CD4-positive, CD25-positive, alpha-beta regulatory T cell (primary cell): ENCODE data around the gene EIF1AX. TPM values are rescaled to one million over a fixed set of nuclear protein-coding genes. Genes with fewer than 3 reads are reported as not detected.

Experiments used
- ATAC-seq, 2 donors: fragments of 150-1000 bp; cut with Tn5 transposase; one replicate each; pipeline ENCODE4 v1.10.0; 2021; ENCODE audit warnings: low read depth in 2 of 2, moderate number of reproducible peaks in 2 of 2, moderate library complexity in 1 of 2
- DNase-seq, 3 donors: peaks; one replicate each; pipeline versions ENCODE4 v3.0.0 to v3.0.0-alpha.2; 2012 to 2022; ENCODE audit warnings: mixed read lengths in 1 of 3
- H3K27ac ChIP-seq: one replicate; pipeline ENCODE4 v1.7.0; 2013; ENCODE audit warnings: mild to moderate bottlenecking, low read length; ENCODE audit not compliant: insufficient read depth, poor library complexity, severe bottlenecking
- H3K27me3 ChIP-seq: one replicate; pipeline ENCODE4 v1.7.0; 2013; ENCODE audit warnings: low read length; ENCODE audit not compliant: control insufficient read depth, insufficient read depth
- H3K36me3 ChIP-seq: one replicate; pipeline ENCODE4 v1.7.0; 2013; ENCODE audit warnings: mild to moderate bottlenecking, low read length, moderate library complexity; ENCODE audit not compliant: control insufficient read depth, insufficient read depth
- H3K4me1 ChIP-seq: 2 replicates; pipeline ENCODE4 v1.7.0; 2013; ENCODE audit warnings: mild to moderate bottlenecking, low read length; ENCODE audit not compliant: insufficient read depth, control insufficient read depth, poor library complexity, severe bottlenecking
- H3K4me3 ChIP-seq: one replicate; pipeline ENCODE4 v1.7.0; 2013; ENCODE audit warnings: low read depth, mild to moderate bottlenecking, low read length, moderate library complexity
- H3K9me3 ChIP-seq, 2 experiments: 1 replicate in 1 of 2; 2 replicates in 1 of 2; pipeline ENCODE4 v1.7.0; 2013; ENCODE audit warnings: low read length in 2 of 2, mild to moderate bottlenecking in 1 of 2, moderate library complexity in 1 of 2; ENCODE audit not compliant: control insufficient read depth in 2 of 2
- H3K27ac Mint-ChIP-seq, 3 donors: one replicate each; pipeline ENCODE4 v1.8.0; 2020 to 2022; ENCODE audit warnings: mild to moderate bottlenecking in 3 of 3, mixed read lengths in 3 of 3, moderate library complexity in 2 of 3
- H3K27me3 Mint-ChIP-seq: one replicate; pipeline ENCODE4 v1.8.0; 2022; ENCODE audit warnings: mild to moderate bottlenecking, mixed read lengths
- H3K36me3 Mint-ChIP-seq: one replicate; pipeline ENCODE4 v1.8.0; 2020; ENCODE audit warnings: mixed read lengths
- H3K4me1 Mint-ChIP-seq, 4 donors: one replicate each; pipeline ENCODE4 v1.8.0; 2020 to 2022; ENCODE audit warnings: mixed read lengths in 4 of 4, mild to moderate bottlenecking in 1 of 4
- H3K4me3 Mint-ChIP-seq, 4 donors: one replicate each; pipeline ENCODE4 v1.8.0; 2020 to 2022; ENCODE audit warnings: mild to moderate bottlenecking in 4 of 4, mixed read lengths in 4 of 4, moderate library complexity in 3 of 4
- H3K9me3 Mint-ChIP-seq, 7 donors: one replicate each; pipeline ENCODE4 v1.8.0; 2020 to 2022; ENCODE audit warnings: mixed read lengths in 7 of 7, mild to moderate bottlenecking in 3 of 7, moderate library complexity in 2 of 7
- polyA plus RNA-seq, 4 donors: library from polyadenylated mRNA; unstranded; fragments of 300-500 nt; fragmentation: Illumina TruSeq; gene quantifications; one replicate each; pipeline ENCODE4 v1.2.3, GENCODE V29; 2021
- total RNA-seq: library from RNA; stranded (reverse); gene quantifications from one replicate; pipeline ENCODE4 v1.2.3, GENCODE V29; 2022

The EIF1AX gene
- total RNA-seq (59.8 TPM), polyA plus RNA-seq (10 to 100 TPM; 40.9 to 81.1 (median 77.1) TPM)

DNA sequence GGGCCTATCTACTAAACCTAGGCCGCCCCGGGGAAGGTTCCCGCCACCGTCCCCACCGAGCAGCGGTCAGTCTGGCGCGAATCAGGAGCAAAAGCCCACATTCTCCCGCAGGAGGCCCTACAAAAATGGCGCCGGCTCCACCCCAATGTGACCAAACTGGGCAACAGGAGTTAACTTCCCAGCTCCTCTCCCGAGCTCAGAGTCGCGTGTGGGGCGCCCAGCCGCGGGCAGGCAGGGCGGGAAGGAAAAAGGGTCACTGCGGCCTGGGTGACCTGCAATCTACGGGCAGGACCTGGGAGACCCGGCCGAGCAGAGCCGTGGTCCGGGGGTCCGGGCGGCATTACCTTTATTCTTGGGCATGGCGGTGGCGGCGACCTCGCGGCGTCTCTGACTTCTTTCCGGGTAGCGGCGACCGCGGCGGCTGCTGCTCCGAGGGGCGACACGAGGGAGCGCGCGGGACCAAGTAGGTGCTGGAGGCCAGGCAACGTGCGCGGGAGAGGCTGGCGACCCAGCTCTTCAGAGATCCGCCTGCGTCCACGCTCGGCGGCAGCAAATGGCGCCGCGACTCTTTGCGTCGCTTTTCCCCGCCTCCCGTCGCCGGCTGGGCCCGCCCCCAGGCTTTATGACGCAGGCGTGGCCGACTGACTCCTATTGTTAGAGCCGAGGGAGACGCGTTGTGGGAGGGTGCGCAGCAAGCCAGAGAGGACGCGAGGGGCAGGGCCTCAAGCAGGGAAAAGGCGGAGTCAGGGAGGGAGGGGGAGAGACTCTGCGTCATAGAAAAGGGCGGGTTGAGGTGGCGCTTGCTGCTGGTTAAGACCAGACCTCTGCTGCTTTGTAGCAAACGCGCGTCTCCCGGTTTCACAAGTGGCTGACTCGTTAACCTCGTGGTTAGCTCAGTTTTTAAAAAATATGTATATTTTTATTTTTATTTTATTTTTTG, at the start of gene EIF1AX:
EIF1AX (minus strand) TSS at position 558 of the 940 bp plus-strand sequence; CDS start at position 360, 198 bp downstream.
- peak; percentile 99 for ATAC-seq
- Mint-ChIP-seq H3K36me3 (peaks cover 13% of the 10 kb centered on the region), H3K9me3 (no peaks in the 10 kb centered on the region), H3K4me3 (peak within 1 kb of the TSS; percentile 92 to 94 (median 94)), H3K27ac (peak within 1 kb of the TSS; percentile 89 to 97 (median 97)), H3K27me3 (no peaks in the 10 kb centered on the region), H3K4me1 (peaks cover 8 to 41% (median 18%) of the 10 kb centered on the region in 4 donors)
- peak; percentile 93 to 100 (median 100) for DNase-seq
- Histone ChIP-seq H3K27me3 (no peaks in the 10 kb centered on the region), H3K27ac (peak within 1 kb of the TSS; percentile 79), H3K9me3 (no peaks in the 10 kb centered on the region), H3K4me3 (peak within 1 kb of the TSS; percentile 96), H3K4me1 (peaks cover 21% of the 10 kb centered on the region), H3K36me3 (peaks cover 11% of the 10 kb centered on the region)

DNA sequence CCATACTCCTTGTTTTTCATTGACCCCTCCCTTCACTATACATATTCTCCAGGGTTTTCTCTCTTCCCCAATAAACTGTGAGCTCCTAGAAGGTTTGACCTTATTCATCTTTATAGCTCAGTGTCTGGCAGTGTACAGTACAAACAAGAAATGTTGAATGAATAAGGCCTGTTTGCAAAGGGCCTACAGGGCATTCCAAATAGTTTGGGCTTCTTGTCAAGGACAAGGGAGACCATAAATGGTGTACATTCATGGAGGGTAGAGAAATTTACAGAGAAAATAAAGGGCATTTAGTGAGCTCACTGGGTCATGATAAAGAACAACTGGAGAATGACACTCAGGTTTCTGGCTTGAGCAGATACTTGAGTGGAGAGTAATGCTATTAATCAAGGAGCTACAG, 47.5 kb upstream of the EIF1AX start:
- H3K9me3 ChIP-seq, result no peaks in the 10 kb centered on the region
- Mint-ChIP-seq H3K36me3 (peaks cover 22% of the 10 kb centered on the region), H3K27ac (no peak overlapping the region)

GRCh38 chrX:20181598-20182329, 40.1 kb upstream of the EIF1AX start:
- Mint-ChIP-seq H3K27ac (peak overlapping the region; percentile 3 to 76 (median 40)), H3K4me3 (peak overlapping the region in 1 of 4 donors; percentile 17), H3K9me3 (no peaks in the 10 kb centered on the region), H3K27me3 (no peaks in the 10 kb centered on the region), H3K36me3 (peaks cover 8% of the 10 kb centered on the region), H3K4me1 (peaks cover 9 to 22% (median 11%) of the 10 kb centered on the region in 4 donors)
- no peak overlapping the region for H3K27ac ChIP-seq
- H3K9me3 ChIP-seq, result no peaks in the 10 kb centered on the region
- peaks cover 12% of the 10 kb centered on the region for H3K4me1 ChIP-seq
- H3K36me3 ChIP-seq, result peaks cover 25% of the 10 kb centered on the region
- peak in 1 of 3 donors; percentile 23 for DNase-seq
- no peaks in the 10 kb centered on the region for H3K27me3 ChIP-seq
- no peak overlapping the region for H3K4me3 ChIP-seq
- no peak for ATAC-seq

More for the DNA sequence above, 47.5 kb upstream of the EIF1AX start:
- Histone ChIP-seq H3K27ac (no peak overlapping the region), H3K4me1 (no peaks in the 10 kb centered on the region), H3K4me3 (no peak overlapping the region), H3K36me3 (peaks cover 25% of the 10 kb centered on the region), H3K27me3 (no peaks in the 10 kb centered on the region)
- ATAC-seq (no peak), DNase-seq (no peak)
- H3K27me3 Mint-ChIP-seq, result no peaks in the 10 kb centered on the region
- no peaks in the 10 kb centered on the region for H3K4me1 Mint-ChIP-seq
- peaks cover 0 to 2% (median 0%) of the 10 kb centered on the region in 7 donors for H3K9me3 Mint-ChIP-seq
- H3K4me3 Mint-ChIP-seq, result no peak overlapping the region

- Histone ChIP-seq H3K9me3 (no peaks in the 10 kb centered on the region), H3K27ac (no peak overlapping the region), H3K27me3 (no peaks in the 10 kb centered on the region), H3K4me1 (peaks cover 6% of the 10 kb centered on the region), H3K4me3 (no peak overlapping the region), H3K36me3 (peaks cover 46% of the 10 kb centered on the region)
- peaks cover 9% of the 10 kb centered on the region for H3K36me3 Mint-ChIP-seq
- peak overlapping the region in 1 of 3 donors; percentile 20 for H3K27ac Mint-ChIP-seq
- H3K4me1 Mint-ChIP-seq, result peaks cover 6 to 14% (median 7%) of the 10 kb centered on the region in 4 donors
- no peaks in the 10 kb centered on the region for H3K27me3 Mint-ChIP-seq
- no peak for DNase-seq
- no peak overlapping the region for H3K4me3 Mint-ChIP-seq
- no peak for ATAC-seq
- no peaks in the 10 kb centered on the region for H3K9me3 Mint-ChIP-seq
Observed at GRCh38 chrX:20177093-20177492, 35.5 kb upstream of the EIF1AX start.

- H3K36me3 Mint-ChIP-seq, result peaks cover 9% of the 10 kb centered on the region
- DNase-seq, result no peak
- H3K27me3 Mint-ChIP-seq, result no peaks in the 10 kb centered on the region
- no peaks in the 10 kb centered on the region for H3K4me1 Mint-ChIP-seq
- no peaks in the 10 kb centered on the region for H3K9me3 ChIP-seq
- H3K27me3 ChIP-seq, result no peaks in the 10 kb centered on the region
- H3K36me3 ChIP-seq, result peaks cover 51% of the 10 kb centered on the region
- no peak overlapping the region for H3K27ac Mint-ChIP-seq
- H3K4me1 ChIP-seq, result no peaks in the 10 kb centered on the region
- no peak overlapping the region for H3K4me3 Mint-ChIP-seq
- no peak overlapping the region for H3K4me3 ChIP-seq
- no peaks in the 10 kb centered on the region for H3K9me3 Mint-ChIP-seq
- H3K27ac ChIP-seq, result no peak overlapping the region
- ATAC-seq, result no peak
Observed at GRCh38 chrX:20173856-20174255, 32.2 kb upstream of the EIF1AX start.

DNA sequence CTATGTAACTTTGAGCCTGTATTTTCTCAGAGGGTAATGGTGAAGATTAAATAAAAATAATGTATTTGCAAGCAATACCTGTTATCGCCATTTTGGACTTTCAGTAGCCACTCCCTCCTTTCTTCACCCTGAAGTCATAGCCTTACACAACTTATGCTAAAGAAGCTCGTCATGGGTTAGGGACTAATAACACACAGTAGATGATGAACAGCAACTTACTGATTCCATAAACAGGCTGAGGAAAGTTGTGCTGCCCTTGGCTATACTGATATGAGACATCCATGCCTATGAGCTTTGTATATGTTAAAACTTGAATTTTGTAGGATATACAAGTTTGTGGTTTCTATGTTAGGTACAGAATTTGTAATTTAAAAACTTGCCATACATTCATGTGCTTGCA, 31.7 kb upstream of the EIF1AX start:
- Histone ChIP-seq H3K9me3 (no peaks in the 10 kb centered on the region), H3K36me3 (peaks cover 52% of the 10 kb centered on the region), H3K27me3 (no peaks in the 10 kb centered on the region), H3K4me1 (no peaks in the 10 kb centered on the region), H3K27ac (no peak overlapping the region), H3K4me3 (no peak overlapping the region)
- Mint-ChIP-seq H3K4me1 (no peaks in the 10 kb centered on the region), H3K9me3 (no peaks in the 10 kb centered on the region), H3K4me3 (no peak overlapping the region), H3K27ac (no peak overlapping the region), H3K27me3 (no peaks in the 10 kb centered on the region), H3K36me3 (peaks cover 10% of the 10 kb centered on the region)
- DNase-seq (no peak), ATAC-seq (no peak)

- Histone ChIP-seq H3K36me3 (peaks cover 64% of the 10 kb centered on the region), H3K4me3 (no peak overlapping the region), H3K27ac (no peak overlapping the region), H3K4me1 (no peaks in the 10 kb centered on the region), H3K27me3 (no peaks in the 10 kb centered on the region), H3K9me3 (no peaks in the 10 kb centered on the region)
- ATAC-seq (no peak), DNase-seq (no peak)
- Mint-ChIP-seq H3K9me3 (peaks cover 0 to 1% (median 0%) of the 10 kb centered on the region in 7 donors), H3K27me3 (no peaks in the 10 kb centered on the region), H3K4me3 (no peak overlapping the region), H3K36me3 (peaks cover 11% of the 10 kb centered on the region), H3K4me1 (no peaks in the 10 kb centered on the region), H3K27ac (no peak overlapping the region)
Observed at GRCh38 chrX:20171887-20172286, 30.2 kb upstream of the EIF1AX start.
